ENCODE results near the gene AKT2. TPM values are rescaled to one million over a fixed set of nuclear protein-coding genes. Genes with fewer than 3 reads are reported as not detected.

The AKT2 gene
- polyA plus RNA-seq, 3 donors, result 144 to 248 (median 180) TPM

Other genes starting within 250 kb of the AKT2 start
- gene ZNF780B, start 229.1 kb downstream of the AKT2 start, polyA plus RNA-seq (ENCODE audit: insufficient read length in 3 of 3), result 10 to 100 TPM; 22.8 to 42.6 (median 25.5) TPM
- gene ZNF780A, start 194.4 kb downstream of the AKT2 start, polyA plus RNA-seq (ENCODE audit: insufficient read length in 3 of 3), result 10 to 100 TPM; 18.7 to 20.3 (median 19.7) TPM
- gene MAP3K10, start 93.9 kb downstream of the AKT2 start, polyA plus RNA-seq (ENCODE audit: insufficient read length in 3 of 3), result 10 to 100 TPM in 2 of 3 donors, 1 to 10 TPM in 1; 9.2 to 19.6 (median 17.4) TPM
- under 1 TPM; 0.11 to 0.26 (median 0.12) TPM for gene TTC9B, start 67.0 kb downstream of the AKT2 start, polyA plus RNA-seq (ENCODE audit: insufficient read length in 3 of 3)
- gene CCNP, start 58.7 kb downstream of the AKT2 start, polyA plus RNA-seq (ENCODE audit: insufficient read length in 3 of 3), result 1 to 10 TPM; 1.1 to 2.3 (median 1.2) TPM
- gene C19orf47, start 63.1 kb upstream of the AKT2 start, polyA plus RNA-seq (ENCODE audit: insufficient read length in 3 of 3), result 10 to 100 TPM in 2 of 3 donors, 1 to 10 TPM in 1; 8.3 to 18.0 (median 14.5) TPM
- 100 to 1,000 TPM; 194 to 276 (median 275) TPM for gene PLD3, start 63.4 kb upstream of the AKT2 start, polyA plus RNA-seq (ENCODE audit: insufficient read length in 3 of 3)
- gene HIPK4, start 104.8 kb upstream of the AKT2 start, polyA plus RNA-seq (ENCODE audit: insufficient read length in 3 of 3), result under 1 TPM in 2 of 3 donors, not detected in 1; 0.14 to 0.17 TPM
- 10 to 100 TPM; 10.2 to 14.0 (median 11.7) TPM for gene PRX, start 128.0 kb upstream of the AKT2 start, polyA plus RNA-seq (ENCODE audit: insufficient read length in 3 of 3)
- gene SERTAD1, start 140.6 kb upstream of the AKT2 start, polyA plus RNA-seq (ENCODE audit: insufficient read length in 3 of 3), result 1 to 10 TPM; 6.4 to 9.7 (median 7.0) TPM
- 10 to 100 TPM; 33.0 to 38.5 (median 34.6) TPM for gene SERTAD3, start 159.0 kb upstream of the AKT2 start, polyA plus RNA-seq (ENCODE audit: insufficient read length in 3 of 3)
- gene BLVRB, start 180.4 kb upstream of the AKT2 start, polyA plus RNA-seq (ENCODE audit: insufficient read length in 3 of 3), result 10 to 100 TPM; 35.5 to 58.3 (median 49.3) TPM
- 1 to 10 TPM; 1.5 to 2.2 (median 1.6) TPM for gene SPTBN4, start 181.7 kb upstream of the AKT2 start, polyA plus RNA-seq (ENCODE audit: insufficient read length in 3 of 3)